GM18526 (cell line): ENCODE results near the gene LLCFC1.

ENCODE experiments used
- POLR2A ChIP-seq: IDR thresholded peaks from 3 replicates; pipeline ENCODE4 v1.6.1; 2011; ENCODE audit not compliant: insufficient read length; ENCODE audit errors: extremely low read depth

LLCFC1 gene

DNA sequence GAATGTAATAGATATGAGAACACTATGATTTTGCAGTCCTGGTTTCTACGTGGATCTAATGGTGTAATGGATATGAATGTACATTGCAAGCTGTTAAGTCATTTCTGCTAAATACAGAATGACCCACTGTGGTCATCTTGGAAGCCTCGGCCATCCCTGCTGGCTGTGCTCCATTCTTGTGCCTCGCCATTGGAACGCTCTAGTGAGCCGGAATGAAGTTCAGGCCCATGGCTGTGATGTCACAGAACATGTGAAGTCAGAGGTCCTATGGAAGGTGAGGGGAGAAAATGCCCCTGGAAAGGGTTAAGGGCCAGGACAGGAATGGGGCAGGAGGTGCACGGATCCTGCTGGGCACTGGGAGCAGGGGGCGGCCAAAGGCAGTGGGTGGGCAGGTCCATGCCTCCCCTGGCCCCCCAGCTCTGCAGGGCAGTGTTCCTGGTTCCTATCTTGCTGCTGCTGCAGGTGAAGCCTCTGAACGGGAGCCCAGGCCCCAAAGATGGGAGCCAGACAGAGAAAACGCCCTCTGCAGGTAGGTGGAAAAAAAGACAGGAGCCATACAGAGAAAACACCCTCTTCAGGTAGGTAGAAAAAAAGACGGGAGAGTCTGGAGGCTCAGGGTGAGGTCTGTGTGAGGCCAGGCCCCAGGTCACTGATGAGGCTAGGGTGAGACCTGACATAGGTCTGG, at the start of gene LLCFC1:
LLCFC1 (plus strand) TSS at position 259 of the 685 bp plus-strand sequence; CDS start at position 397, 138 bp downstream.
- TF ChIP-seq POLR2A = no peak

DNA sequence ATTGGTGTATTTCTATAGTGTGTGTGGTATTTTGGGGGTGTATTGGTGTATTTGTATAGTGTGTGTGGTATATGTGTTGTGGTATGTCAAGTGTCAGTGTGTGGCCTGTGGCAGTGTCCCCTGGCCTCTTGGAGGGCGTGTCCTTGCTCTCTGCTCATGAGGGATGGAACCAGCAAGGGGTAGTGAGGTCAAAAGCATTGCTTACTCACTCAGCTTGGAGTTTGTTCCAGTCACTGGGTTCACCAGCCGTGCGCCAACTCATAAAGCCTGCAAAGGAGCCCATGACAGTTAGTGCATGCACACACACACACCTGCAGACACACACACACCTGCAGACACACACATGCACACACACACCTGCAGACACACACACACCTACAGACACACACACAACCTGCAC, 49.5 kb upstream of the LLCFC1 start:
- no peak for TF ChIP-seq POLR2A

DNA sequence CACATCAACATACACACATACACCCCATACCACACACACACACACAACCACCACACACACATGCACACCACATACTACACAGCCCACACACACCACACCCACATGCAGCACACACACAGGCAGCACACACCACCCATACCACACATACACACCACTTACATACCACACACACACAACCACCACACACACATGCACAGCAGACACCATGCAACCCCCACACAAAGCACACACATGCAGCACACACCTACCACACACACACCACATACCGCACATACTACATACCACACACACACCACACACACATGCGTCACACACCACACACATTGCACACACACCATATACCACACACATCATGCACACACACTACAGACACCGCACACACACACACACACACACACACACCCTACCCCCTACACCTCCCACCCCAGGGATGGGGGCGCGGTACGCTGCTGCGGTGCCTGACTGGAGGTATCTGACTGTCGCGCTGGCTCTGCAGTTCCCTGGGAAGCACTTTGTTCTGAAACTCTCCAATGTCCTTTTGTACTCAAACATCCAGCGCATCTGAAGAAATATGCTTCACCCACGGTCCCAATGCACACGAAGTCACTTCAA, 48.3 kb upstream of the LLCFC1 start:
- no peak for TF ChIP-seq POLR2A

DNA sequence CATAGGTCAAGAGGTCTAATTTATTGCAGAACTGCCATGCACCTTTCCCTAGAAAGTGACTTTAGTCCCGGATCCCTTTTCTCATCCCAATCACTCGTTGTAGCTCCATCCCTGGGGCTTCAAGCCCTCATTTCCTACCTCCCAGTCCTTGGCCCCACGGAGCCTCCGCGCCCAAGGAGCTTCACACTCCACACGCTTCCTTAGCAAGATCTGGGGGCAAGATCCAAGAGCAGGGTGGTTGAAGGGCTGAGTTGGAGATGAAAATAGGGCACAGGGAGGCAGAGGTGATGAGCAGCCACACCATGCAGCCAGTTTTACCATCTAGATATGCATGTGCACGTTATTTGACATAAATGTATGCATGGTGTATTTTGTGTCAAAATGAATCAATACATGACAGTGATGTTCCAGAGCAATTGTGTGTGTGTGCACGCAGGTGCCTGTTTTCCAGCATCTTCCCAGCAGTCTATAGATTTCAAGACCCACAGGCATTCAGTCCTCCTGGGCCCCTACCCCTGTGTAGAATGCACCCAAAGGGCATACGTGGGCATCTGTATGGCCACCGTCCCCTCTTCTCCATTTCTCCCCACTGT, 47.7 kb upstream of the LLCFC1 start:
- no peak for TF ChIP-seq POLR2A

DNA sequence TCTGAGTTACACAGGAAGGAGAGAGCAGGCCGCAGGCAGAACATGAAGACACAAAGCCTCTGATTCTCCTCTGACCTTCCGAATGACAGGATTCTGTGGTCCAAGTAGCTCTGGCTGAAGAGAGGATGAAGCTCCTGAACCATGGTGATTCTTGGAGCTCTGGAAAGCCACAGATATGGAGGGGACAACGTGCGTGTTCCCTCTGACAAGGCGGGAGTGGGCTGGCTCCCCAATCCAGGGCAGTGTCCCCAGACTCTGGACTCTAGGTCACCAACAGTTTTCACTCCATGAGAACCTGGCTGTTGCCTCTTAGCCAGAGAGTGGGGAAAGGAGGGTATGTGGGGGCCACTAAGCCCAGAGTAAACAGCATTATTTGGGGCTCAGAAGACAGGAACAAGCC, 46.3 kb upstream of the LLCFC1 start:
- no peak for TF ChIP-seq POLR2A

DNA sequence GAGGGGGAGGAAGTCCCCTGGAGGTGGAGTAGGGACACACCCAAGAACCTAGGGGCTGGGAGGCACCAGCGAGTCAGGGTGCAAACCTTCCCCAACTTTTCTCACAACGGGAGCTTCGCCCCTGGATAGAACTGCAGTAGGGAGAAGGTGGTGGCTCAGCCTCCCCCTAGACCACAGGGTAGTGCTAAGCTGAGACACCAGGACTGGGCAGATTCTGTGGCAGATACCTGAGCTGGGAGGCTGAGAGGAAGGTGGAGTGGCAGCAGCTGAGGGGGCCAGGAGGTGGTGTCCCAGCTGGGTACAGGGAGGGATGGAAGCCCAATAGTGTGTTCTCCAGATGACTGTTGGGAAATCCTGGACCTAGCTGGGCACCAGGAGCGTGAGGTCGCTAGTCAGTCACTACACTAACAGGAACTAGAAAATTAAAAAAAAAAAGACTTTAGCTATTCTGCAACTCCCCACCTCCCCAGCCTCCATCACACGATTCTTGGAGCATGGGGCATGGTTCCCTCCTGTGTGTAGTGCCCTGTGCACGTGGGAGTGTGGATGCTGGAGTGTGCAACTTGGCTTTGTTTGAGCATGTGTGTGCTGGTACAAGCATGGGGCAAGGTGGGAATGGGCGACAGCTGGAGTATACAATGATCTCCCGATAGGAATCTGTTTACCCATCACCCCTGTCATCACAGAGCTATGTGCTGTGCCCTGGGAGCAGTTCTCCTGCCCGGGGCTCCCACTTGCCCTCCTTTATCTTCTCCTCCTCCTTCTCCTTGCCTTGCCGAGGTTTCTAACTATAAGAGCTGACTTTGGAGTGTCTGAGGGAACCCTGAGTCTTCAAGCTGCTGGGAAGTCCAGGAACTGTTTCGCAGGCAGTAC, 44.9 kb upstream of the LLCFC1 start:
- no peak for TF ChIP-seq POLR2A

DNA sequence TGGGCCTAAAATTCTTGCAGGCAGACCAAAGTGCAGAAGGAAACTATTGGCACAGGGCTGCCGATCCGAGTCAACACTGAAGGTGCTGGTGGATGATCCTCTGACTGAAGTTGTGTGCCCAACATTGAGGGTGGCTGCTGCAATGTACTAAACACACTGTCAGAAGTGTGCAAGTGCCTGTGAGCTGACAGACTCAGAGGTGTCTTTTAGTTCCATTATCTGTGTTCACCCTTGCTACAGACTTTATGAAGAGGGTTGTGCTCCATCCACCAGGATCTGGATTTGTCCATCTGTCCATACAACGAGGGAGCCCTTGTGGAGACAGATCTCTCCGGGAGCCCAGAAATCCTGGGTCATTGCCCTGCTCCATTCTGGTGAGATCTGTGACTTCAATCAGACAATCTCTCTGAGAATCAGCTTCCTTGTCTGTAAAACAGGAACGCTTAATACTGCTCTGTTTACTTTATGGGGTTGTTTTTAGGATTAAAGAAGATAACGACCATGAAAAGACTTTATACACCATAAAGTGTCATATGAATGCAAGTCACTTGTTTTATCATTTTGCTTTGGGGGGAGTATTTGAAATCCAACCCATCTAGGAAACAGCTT, 44.2 kb upstream of the LLCFC1 start:
- no peak for TF ChIP-seq POLR2A

DNA sequence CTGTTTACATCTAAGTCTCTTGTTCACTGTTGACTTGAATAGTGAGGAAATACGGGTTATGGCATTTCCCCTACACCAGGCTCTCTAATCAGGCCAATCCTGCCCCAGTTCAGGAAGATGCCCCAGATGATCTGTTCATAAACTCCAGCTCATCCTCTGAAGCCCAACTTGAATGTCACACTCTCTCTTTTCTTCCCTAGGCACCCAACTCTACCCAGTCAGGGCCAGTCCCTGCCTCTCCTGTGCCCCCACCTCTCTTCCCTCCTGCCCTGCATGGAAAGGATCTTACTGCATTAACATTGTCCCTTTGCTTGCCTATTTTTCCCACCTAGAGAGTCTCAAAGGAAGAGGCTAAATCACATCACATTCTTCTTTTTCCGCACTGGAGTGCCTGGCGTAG, 43.1 kb upstream of the LLCFC1 start:
- no peak for TF ChIP-seq POLR2A

DNA sequence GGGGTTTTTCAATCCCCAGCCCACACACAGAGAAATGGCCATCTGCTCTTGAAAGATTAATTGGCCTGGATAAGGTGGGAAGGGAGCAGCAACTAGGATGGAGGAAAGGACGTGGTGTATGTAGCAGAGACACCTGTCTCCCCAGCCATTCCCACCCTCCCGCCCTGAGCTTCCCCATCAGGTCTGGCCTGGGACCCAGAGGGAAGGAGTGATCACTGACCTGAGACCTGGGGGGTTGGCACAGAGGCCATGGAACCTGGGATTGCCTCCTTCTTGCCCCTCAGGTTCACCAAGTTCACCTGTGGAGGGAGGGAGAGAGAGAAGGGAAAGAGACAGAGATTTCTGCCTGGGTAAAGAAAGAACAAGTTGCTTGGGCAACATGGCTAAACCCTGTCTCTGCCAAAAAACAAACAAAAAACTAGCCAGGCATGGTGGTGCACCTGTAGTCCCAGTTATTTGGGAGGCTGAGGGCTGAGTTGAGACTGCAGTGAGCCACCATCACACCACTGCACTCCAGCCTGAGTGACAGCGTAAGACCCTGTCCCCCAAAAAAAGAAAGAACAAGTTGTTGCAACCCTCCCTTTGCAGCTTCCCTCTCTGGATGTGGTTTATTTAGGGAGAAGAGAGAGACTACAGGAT, 42.4 kb upstream of the LLCFC1 start:
- TF ChIP-seq POLR2A = no peak

DNA sequence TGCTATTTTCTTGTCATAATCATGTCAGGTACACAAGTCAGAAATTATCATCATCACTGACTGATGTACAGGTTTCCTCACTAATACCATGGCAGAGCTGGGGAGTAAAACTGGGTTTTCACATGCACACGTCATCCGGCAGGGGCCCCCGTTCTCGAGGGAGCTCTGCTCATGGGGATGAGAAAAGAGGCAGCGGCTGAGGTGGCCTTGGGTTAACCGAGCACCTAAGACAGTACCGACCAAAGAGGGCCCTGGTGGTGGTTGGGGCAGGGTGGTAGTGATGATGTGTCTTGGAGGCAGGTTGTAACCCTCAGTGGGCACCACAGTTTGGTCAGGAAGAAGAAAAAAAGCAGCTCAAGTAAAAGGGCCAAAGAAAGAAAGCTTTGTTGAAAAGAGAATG, 41.6 kb upstream of the LLCFC1 start:
- TF ChIP-seq POLR2A = no peak

DNA sequence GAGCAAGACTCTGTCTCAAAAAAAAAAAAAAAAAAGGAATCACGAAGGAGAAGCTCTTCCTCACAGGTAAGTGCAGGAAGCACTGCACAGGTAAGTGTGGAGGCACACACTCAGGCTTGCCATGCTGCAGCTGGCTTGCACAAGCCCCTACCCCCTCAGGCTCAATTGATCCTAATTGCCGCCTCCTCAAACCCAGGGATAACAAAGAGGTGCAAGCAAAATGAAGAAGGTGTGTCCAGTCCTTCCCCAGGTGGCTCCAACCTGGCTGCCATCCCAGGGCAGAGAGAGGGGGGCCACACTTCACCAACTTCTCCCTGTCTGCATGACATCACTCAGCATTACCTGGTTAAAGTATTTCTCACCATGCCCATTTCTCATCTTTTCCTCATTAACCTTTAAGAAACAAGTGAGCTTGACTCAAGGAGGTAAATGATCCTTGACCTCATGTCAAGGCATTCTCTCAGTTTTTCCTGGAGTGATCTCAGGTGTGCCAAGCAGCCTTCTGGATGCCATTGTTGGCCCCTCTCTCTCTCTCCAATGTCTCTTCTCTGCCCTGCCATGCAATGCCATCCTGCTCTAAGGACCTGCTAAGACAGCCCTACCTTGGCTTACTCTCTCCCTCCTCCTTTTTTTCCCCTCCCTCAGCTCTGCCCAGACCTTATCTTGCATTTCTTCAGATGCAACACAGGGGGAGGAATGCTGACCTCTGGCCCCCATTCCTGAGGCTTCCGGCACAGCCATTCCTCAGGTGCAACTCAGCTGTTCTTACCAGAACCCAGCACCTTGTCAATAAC, 40.7 kb upstream of the LLCFC1 start:
- no peak for TF ChIP-seq POLR2A

DNA sequence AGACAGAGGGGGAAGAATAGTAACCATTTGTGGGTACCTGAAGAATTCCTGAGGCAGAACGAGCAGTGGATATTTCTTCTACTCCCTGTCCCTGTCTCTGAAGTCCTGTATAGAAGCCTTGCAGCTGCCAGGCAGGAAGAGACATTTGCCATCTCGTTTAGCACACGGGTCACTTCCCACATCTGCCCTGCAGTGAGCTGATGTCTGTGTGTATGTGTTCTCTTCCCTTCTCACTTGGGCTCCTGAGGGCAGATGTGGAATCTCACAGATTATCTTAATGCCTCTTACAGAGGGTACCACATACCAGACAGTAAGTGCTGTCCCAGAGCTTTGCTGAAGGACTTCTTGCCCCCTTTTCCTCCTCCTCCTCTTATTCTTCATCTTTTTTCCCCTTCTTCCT, 39.6 kb upstream of the LLCFC1 start:
- no peak for TF ChIP-seq POLR2A

DNA sequence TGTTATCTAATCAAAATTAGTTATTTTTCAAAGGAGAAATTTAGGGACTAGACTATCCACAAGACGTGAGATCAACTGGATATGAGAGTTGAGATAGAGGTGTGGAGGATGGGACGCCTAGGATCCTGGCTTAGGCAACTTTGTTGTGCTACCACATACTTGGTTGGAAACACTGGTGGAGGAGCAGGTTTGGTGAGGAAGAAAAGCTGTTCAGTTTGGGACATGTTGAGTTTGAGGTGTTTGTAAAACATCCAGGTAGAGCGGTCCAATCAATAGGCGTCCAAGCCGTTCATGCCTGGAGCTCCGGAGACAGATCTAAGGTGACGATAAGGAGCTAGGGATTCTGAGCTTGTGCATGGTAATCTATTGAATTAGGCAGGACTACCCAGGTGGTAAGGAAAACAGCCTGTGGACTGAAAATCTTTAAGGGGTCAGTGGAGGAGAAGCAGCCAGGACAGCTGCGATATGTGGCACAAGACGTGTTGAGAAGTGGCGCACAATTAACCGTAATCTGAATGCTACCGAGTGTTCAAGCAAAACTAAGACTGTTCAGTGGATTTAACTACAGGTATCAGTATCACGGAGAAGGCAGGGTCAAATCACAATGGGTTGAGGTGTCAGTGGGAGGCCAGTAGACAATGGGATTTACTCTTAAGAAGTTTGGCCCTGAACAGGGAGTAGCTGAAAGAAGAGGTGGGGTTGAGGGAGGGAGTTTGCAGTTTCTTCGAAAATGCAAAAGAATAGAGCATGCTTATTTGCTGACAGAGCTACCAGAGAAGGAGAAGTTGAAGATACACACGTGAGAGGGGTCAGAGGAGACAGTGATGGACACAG, 37.6 kb upstream of the LLCFC1 start:
- no peak for TF ChIP-seq POLR2A

DNA sequence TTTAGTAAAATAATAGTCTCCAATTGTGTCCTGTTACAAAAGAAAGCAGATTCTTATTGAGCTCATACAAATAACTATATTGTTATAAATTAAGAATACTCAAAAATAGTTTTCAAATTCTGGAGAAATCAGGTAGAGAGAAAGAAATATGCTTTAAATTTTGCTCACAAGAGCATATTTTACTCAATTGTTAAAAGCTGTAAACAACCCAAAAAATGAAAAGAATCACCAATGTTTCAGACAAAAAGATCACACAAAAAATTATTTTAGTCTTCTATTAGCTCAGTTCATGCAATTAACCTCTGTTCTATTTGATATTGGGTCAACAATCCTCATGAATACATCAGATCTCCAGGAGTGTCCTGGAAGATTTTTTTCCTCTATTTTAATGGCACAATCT, 35.2 kb upstream of the LLCFC1 start:
- TF ChIP-seq POLR2A = no peak

DNA sequence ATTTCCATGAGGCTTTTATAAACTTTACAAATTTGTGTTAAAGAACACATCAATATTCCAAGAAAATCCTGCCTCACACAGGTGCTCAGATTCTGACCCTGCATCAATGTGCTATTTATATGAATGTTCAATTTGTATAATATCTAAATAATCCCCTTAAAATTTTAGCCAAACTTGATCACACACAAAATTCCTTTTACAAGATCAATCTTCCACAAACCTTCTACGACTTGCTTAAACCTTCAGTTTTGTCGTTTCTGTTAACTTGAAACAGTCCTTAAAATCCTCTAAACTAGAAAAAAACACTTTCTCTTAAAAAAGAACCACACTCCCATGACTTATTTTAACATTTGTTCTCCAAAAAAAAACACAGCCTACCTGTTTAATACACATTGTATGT, 33.5 kb upstream of the LLCFC1 start:
- TF ChIP-seq POLR2A = no peak
